ENCODE results near the gene EFCAB8.

GRCh38 chr20:32883081-32883480, 24.4 kb downstream of the EFCAB8 start:
- no peak for TF ChIP-seq CTCF (IDR thresholded peaks at IDR 0.05)
- TF ChIP-seq EP300 (IDR thresholded peaks at IDR 0.05), result no peak
- TF ChIP-seq POLR2AphosphoS5 (IDR thresholded peaks at IDR 0.05), result no peak

Measured in stomach (tissue), 4 donors.